H1 (cell line): ENCODE data around the gene RFTN2. TPM values are rescaled to one million over a fixed set of nuclear protein-coding genes. Genes with fewer than 3 reads are reported as not detected.

Experiments
- CTCF ChIA-PET: fragments of 300-600 bp; sonication (Branson Sonifier 250); formaldehyde crosslinking; loops from one replicate; lab custom pipeline; 2021; ENCODE audit not compliant: partially characterized antibody; lab: Charles Lee
- POLR2A ChIA-PET: fragments of 300-600 bp; sonication (Branson Sonifier 250); formaldehyde crosslinking; loops from one replicate; lab custom pipeline; 2021; ENCODE audit warnings: inconsistent platforms; ENCODE audit not compliant: partially characterized antibody; lab: Charles Lee
- DNase-seq, 2 experiments: peaks; one replicate each; pipeline versions ENCODE4 v3.0.0 to v3.0.0-alpha.2; 2010 to 2022; ENCODE audit warnings: low spot score in 2 of 2, low read depth in 1 of 2, mixed read lengths in 1 of 2
- FAIRE-seq: peaks from 2 replicates; lab custom pipeline; 2011; peaks lifted over from hg19 to GRCh38; lab: Jason Lieb, UNC
- H2AFZ ChIP-seq: 2 replicates; pipeline ENCODE4 v1.8.1; 2012; ENCODE audit warnings: low read length, inconsistent platforms
- H2AK5ac ChIP-seq: 2 replicates; pipeline ENCODE4 v1.6.1; 2013; ENCODE audit warnings: low read depth, low read length
- H2BK120ac ChIP-seq: replicated peaks from 2 replicates; pipeline ENCODE3; 2013; ENCODE audit warnings: low read depth, low read length, inconsistent platforms
- H2BK12ac ChIP-seq: 2 replicates; pipeline ENCODE4 v1.6.1; 2013; ENCODE audit warnings: low read depth, low read length
- H2BK15ac ChIP-seq: 2 replicates; pipeline ENCODE4 v1.6.1; 2013; ENCODE audit warnings: low read length
- H2BK20ac ChIP-seq: 2 replicates; pipeline ENCODE4 v1.6.1; 2013; ENCODE audit warnings: low read length
- H2BK5ac ChIP-seq: 2 replicates; pipeline ENCODE4 v1.6.1; 2013; ENCODE audit warnings: low read depth, low read length
- H3K14ac ChIP-seq: 2 replicates; pipeline ENCODE4 v1.6.1; 2013; ENCODE audit warnings: inconsistent platforms; ENCODE audit not compliant: insufficient read length
- H3K18ac ChIP-seq: 2 replicates; pipeline ENCODE4 v1.6.1; 2013; ENCODE audit warnings: low read length; ENCODE audit errors: extremely low read depth
- H3K23ac ChIP-seq: 2 replicates; pipeline ENCODE4 v1.6.1; 2013; ENCODE audit warnings: inconsistent platforms; ENCODE audit not compliant: insufficient read length
- H3K23me2 ChIP-seq: 2 replicates; pipeline ENCODE4 v1.6.1; 2013; ENCODE audit warnings: low read depth, low read length
- H3K27ac ChIP-seq: 2 replicates; pipeline ENCODE4 v1.6.1; 2011; ENCODE audit warnings: low read depth, low read length, inconsistent platforms
- H3K27me3 ChIP-seq, 4 experiments: replicated peaks in 1 of 4; 1 replicate in 1 of 4; 2 replicates in 3 of 4; pipeline versions ENCODE4 v1.6.1 to v1.8.1; 2011 to 2013; ENCODE audit warnings: low read length in 3 of 4, mild to moderate bottlenecking in 3 of 4, inconsistent platforms in 2 of 4, mixed read lengths in 2 of 4, moderate library complexity in 1 of 4; ENCODE audit not compliant: control insufficient read depth in 3 of 4, insufficient read depth in 3 of 4; ENCODE audit errors: extremely low read depth in 1 of 4
- H3K36me3 ChIP-seq, 4 experiments: 2 replicates each; pipeline versions ENCODE4 v1.6.1 to v1.8.1; 2011 to 2013; ENCODE audit warnings: mild to moderate bottlenecking in 4 of 4, low read length in 3 of 4, moderate library complexity in 2 of 4, control low read depth in 1 of 4, inconsistent platforms in 1 of 4; ENCODE audit not compliant: insufficient read depth in 4 of 4, control insufficient read depth in 2 of 4
- H3K4ac ChIP-seq: replicated peaks from 2 replicates; pipeline ENCODE3; 2013; ENCODE audit warnings: low read length, low read depth, mixed read lengths, inconsistent platforms; ENCODE audit not compliant: insufficient read length
- H3K4me1 ChIP-seq, 4 experiments: replicated peaks in 1 of 4; 1 replicate in 1 of 4; 2 replicates in 3 of 4; pipeline versions ENCODE4 v1.6.1 to v1.8.1; 2011 to 2013; ENCODE audit warnings: low read length in 3 of 4, inconsistent platforms in 2 of 4, mixed read lengths in 1 of 4; ENCODE audit not compliant: insufficient read depth in 4 of 4, control insufficient read depth in 3 of 4
- H3K4me2 ChIP-seq, 2 experiments: 2 replicates each; pipeline versions ENCODE4 v1.6.1 to v1.8.1; 2011 to 2013; ENCODE audit warnings: low read depth in 2 of 2, low read length in 2 of 2, control low read depth in 1 of 2, inconsistent platforms in 1 of 2, mild to moderate bottlenecking in 1 of 2; ENCODE audit not compliant: insufficient read depth in 1 of 2
- H3K4me3 ChIP-seq, 4 experiments: fragments of 200-600, 300-600 bp in 1 of 4; sonication (generic), shearing (Covaris generic), sonication (Bioruptor Twin) in 1 of 4; 2 replicates each; pipeline versions ENCODE4 v1.5.1 to v1.8.1; 2011 to 2016; ENCODE audit warnings: low read length in 4 of 4, low read depth in 3 of 4, control low read depth in 2 of 4, inconsistent platforms in 2 of 4, mild to moderate bottlenecking in 2 of 4, mixed read lengths in 1 of 4, moderate library complexity in 1 of 4; ENCODE audit not compliant: insufficient read depth in 2 of 4; ENCODE audit errors: extremely low read depth in 1 of 4
- H3K56ac ChIP-seq: replicated peaks from 2 replicates; pipeline ENCODE3; 2013; ENCODE audit warnings: low read depth, mild to moderate bottlenecking, mixed read lengths, low read length, inconsistent platforms; ENCODE audit not compliant: insufficient read length
- H3K79me1 ChIP-seq: 2 replicates; pipeline ENCODE4 v1.6.1; 2013; ENCODE audit warnings: low read depth, low read length, control low read depth
- H3K79me2 ChIP-seq, 2 experiments: 2 replicates each; pipeline versions ENCODE4 v1.6.1 to v1.8.1; 2012 to 2013; ENCODE audit warnings: low read length in 2 of 2, mild to moderate bottlenecking in 2 of 2, inconsistent platforms in 1 of 2; ENCODE audit not compliant: insufficient read depth in 2 of 2, control insufficient read depth in 1 of 2
- H3K9ac ChIP-seq, 4 experiments: replicated peaks in 1 of 4; 1 replicate in 1 of 4; 2 replicates in 3 of 4; pipeline versions ENCODE4 v1.6.1 to v1.8.1; 2011 to 2013; ENCODE audit warnings: low read depth in 3 of 4, low read length in 3 of 4, control low read depth in 2 of 4, mild to moderate bottlenecking in 2 of 4, moderate library complexity in 2 of 4, inconsistent platforms in 1 of 4; ENCODE audit errors: extremely low read depth in 1 of 4
- H3K9me3 ChIP-seq, 2 experiments: 2 replicates each; pipeline versions ENCODE4 v1.6.1 to v1.8.1; 2012 to 2013; ENCODE audit warnings: mild to moderate bottlenecking in 2 of 2, moderate library complexity in 2 of 2, control low read depth in 1 of 2, inconsistent platforms in 1 of 2, low read depth in 1 of 2, low read length in 1 of 2, mixed read lengths in 1 of 2; ENCODE audit not compliant: insufficient read depth in 2 of 2
- H4K20me1 ChIP-seq, 2 experiments: replicated peaks in 1 of 2; 2 replicates each; pipeline versions ENCODE3 to v1.8.1; 2011 to 2013; ENCODE audit warnings: inconsistent platforms in 2 of 2, low read length in 2 of 2, mild to moderate bottlenecking in 1 of 2; ENCODE audit not compliant: insufficient read depth in 2 of 2, control insufficient read depth in 1 of 2
- H4K5ac ChIP-seq: 2 replicates; pipeline ENCODE4 v1.6.1; 2013; ENCODE audit warnings: low read length, low read depth, mixed read lengths, inconsistent platforms; ENCODE audit not compliant: insufficient read length
- H4K8ac ChIP-seq: 2 replicates; pipeline ENCODE4 v1.8.0; 2013; ENCODE audit warnings: mild to moderate bottlenecking, moderate library complexity, low read length, inconsistent platforms; ENCODE audit not compliant: insufficient read depth; ENCODE audit errors: extremely low read depth
- H4K91ac ChIP-seq: replicated peaks from 2 replicates; pipeline ENCODE3; 2013; ENCODE audit warnings: low read length, mixed read lengths, inconsistent platforms; ENCODE audit not compliant: insufficient read length
- CBX8 ChIP-seq: fragments of 300-800, 300-1000 bp; sonication (generic); IDR thresholded peaks from 2 replicates; pipeline ENCODE4 v1.7.1; 2016; ENCODE audit warnings: low read depth, low read length, borderline replicate concordance
- YY1 ChIP-seq: IDR thresholded peaks from 2 replicates; pipeline ENCODE4 v1.6.1; 2011; ENCODE audit warnings: low read depth, mild to moderate bottlenecking, low read length
- WGBS, 2 experiments: shearing (Covaris generic) in 1 of 2; methylation state at CpG; one replicate each; pipeline versions ENCODE4 v1.1.6 to v1.1.7; 2013 to 2015; ENCODE audit warnings: low lambda C conversion rate in 2 of 2, mixed read lengths in 2 of 2, inconsistent platforms in 1 of 2, low coverage in 1 of 2, missing lambda C conversion rate in 1 of 2; ENCODE audit not compliant: insufficient replicate concordance in 2 of 2, insufficient coverage in 1 of 2, insufficient read length in 1 of 2; ENCODE audit errors: extremely low coverage in 1 of 2, missing lambda C conversion rate in 1 of 2; 5-methylcytosine and 5-hydroxymethylcytosine counted together
- polyA plus RNA-seq, 7 experiments: library from polyadenylated mRNA; depleted of rRNA in 3 of 7; stranded (reverse) in 5 of 7; unstranded in 2 of 7; fragments of >200 nt in 5 of 7; fragments of 200-250 nt in 2 of 7; gene quantifications; 1 replicate in 5 of 7; 2 replicates in 1 of 7; 4 replicates in 1 of 7; pipeline versions ENCODE4 v1.2.1 to v1.2.3, GENCODE V29; 2011 to 2013; ENCODE audit warnings: missing spikeins in 2 of 7, mixed read lengths in 2 of 7
- total RNA-seq: library from RNA; stranded (reverse); fragmentation: NEBNext Ultra II Directional; extraction: Animal tissue kit (Norgen Biotek cat#: 25700); gene quantifications from 2 replicates; pipeline ENCODE4 v1.2.1, GENCODE V29; 2021

Gene RFTN2
- total and polyA plus RNA-seq, 2 of the 8 experiments (the other 6 are each of a cell fraction or from before 2014, with no cell fraction given) = 2.3 to 2.4 TPM

DNA sequence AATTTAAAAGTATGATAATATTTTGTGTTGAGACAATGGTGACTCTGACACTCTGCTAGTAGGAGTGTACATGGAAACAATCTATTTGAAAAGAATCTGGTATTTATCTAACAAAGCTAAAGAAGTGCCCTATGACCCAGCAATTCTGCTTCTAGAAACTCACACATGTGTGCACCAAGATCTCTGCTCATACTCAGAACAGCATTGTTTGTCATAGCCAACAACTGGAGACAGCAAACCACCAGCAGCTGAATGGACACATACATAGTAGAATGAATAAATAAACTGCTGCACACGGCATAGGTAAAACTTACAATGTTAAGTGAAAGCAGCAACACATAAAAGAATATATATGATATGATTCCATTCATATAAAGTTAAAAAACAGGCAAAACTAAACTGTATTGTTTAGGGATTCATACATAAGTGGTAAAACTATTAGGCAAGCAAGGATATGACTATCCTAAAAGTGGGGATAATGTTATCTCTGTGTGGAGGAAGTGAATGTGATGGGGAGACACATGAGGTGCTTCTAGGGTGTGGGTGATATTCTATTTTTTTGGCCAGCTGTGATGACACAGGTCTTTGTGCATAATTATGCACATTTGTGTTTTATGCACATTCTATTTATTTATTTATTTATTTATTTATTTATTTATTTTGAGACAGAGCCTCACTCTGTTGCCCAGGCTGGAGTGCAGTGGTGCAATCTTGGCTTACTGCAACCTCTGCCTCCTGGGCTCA lies 71.1 kb downstream of the RFTN2 start:
- 95% methylated on average over 1 of the region's 1 CpG; no CpG with 5 or more reads in 1 of the 2 experiments for WGBS, 2 experiments
- Histone ChIP-seq H3K9me3 (no peaks in the 10 kb centered on the region), H3K4ac (no peak overlapping the region), H3K14ac (no peak overlapping the region), H2AFZ (no peak overlapping the region), H2BK5ac (no peak overlapping the region), H2BK15ac (no peak overlapping the region), H3K79me1 (no peaks in the 10 kb centered on the region), H2AK5ac (no peak overlapping the region), H3K27me3 (no peaks in the 10 kb centered on the region; a peak in 1 of 7 replicates), H3K23me2 (no peaks in the 10 kb centered on the region), H2BK120ac (no peak overlapping the region), H3K4me3 (no peak overlapping the region), H3K27ac (no peak overlapping the region), H3K23ac (no peak overlapping the region), H4K20me1 (no peaks in the 10 kb centered on the region), H3K56ac (no peak overlapping the region), H4K91ac (no peak overlapping the region), H3K4me1 (peaks cover 0 to 2% (median under 1%) of the 10 kb centered on the region in 4 experiments; a peak in 3 of 7 replicates), H3K4me2 (no peak overlapping the region), H3K18ac (no peak overlapping the region), H3K9ac (no peak overlapping the region), H4K8ac (no peak overlapping the region), H2BK12ac (no peak overlapping the region), H4K5ac (no peak overlapping the region), H3K79me2 (no peaks in the 10 kb centered on the region), H3K36me3 (no peaks in the 10 kb centered on the region), H2BK20ac (no peak overlapping the region)
- POLR2A ChIA-PET = interaction anchor here (1.0 kb wide), 1 partner anchor 8 kb away, joined by 3 read pairs; no protein-coding TSS in a partner anchor
- CTCF ChIA-PET = interaction anchor here (1.6 kb wide), 1 partner anchor 8 kb away, joined by 3 read pairs; no protein-coding TSS in a partner anchor
- DNase-seq (no peak), FAIRE-seq (no peak)
- TF ChIP-seq YY1 (no peak), CBX8 (no peak)
